C4-2B (cell line): ENCODE measurements around the gene HSCB.

Experiments used
- ZFX ChIP-seq: fragments of 450-650 bp; IDR thresholded peaks from 2 replicates; pipeline ENCODE4 v1.6.1; 2017
- TF ChIP-seq, protein P1 (sequence below): fragments of 450-650 bp; conservative IDR thresholded peaks from 2 replicates; pipeline ENCODE4 v1.5.1; 2017; ENCODE audit warnings: mild to moderate bottlenecking

DNA sequence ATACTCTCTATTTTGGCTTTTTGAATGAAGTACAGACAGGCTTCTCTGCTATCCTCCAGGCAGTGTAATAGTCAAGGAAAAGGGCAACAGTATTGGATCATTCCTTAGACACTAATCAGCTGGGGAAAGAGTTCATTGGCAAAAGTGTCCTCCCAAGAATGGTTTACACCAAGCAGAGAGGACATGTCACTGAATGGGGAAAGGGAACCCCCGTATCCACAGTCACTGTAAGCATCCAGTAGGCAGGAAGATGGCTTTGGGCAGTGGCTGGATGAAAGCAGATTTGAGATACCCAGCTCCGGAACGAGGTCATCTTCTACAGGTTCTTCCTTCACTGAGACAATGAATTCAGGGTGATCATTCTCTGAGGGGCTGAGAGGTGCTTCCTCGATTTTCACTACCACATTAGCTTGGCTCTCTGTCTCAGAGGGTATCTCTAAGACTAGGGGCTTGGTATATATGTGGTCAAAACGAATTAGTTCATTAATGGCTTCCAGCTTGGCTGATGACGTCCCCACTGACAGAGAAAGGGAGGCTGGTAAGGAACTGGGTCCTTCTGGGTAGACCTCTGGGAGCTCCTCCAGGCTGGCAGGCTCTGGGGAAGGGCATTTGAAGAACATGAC lies 53.3 kb downstream of the HSCB start:
- TF ChIP-seq, protein P1, sequence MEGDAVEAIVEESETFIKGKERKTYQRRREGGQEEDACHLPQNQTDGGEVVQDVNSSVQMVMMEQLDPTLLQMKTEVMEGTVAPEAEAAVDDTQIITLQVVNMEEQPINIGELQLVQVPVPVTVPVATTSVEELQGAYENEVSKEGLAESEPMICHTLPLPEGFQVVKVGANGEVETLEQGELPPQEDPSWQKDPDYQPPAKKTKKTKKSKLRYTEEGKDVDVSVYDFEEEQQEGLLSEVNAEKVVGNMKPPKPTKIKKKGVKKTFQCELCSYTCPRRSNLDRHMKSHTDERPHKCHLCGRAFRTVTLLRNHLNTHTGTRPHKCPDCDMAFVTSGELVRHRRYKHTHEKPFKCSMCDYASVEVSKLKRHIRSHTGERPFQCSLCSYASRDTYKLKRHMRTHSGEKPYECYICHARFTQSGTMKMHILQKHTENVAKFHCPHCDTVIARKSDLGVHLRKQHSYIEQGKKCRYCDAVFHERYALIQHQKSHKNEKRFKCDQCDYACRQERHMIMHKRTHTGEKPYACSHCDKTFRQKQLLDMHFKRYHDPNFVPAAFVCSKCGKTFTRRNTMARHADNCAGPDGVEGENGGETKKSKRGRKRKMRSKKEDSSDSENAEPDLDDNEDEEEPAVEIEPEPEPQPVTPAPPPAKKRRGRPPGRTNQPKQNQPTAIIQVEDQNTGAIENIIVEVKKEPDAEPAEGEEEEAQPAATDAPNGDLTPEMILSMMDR = no peak
- no peak for TF ChIP-seq ZFX
